Ascending aorta (tissue), 2 donors: ENCODE data around the gene AKNA. TPM values are rescaled to one million over a fixed set of nuclear protein-coding genes. Genes with fewer than 3 reads are reported as not detected.

Experiments used
- DNase-seq, 2 donors: peaks; one replicate each; pipeline ENCODE4 v3.0.0-alpha.2; 2019; ENCODE audit warnings: low spot score in 2 of 2
- H3K27ac ChIP-seq, 2 donors: fragments of 200-600 bp; sonication (generic); one replicate each; pipeline ENCODE4 v1.5.1; 2016 to 2017; ENCODE audit warnings: mild to moderate bottlenecking in 1 of 2
- H3K27me3 ChIP-seq: fragments of 200-600 bp; sonication (generic); one replicate; pipeline ENCODE4 v1.5.1; 2017
- H3K36me3 ChIP-seq, 2 donors: fragments of 200-600 bp; sonication (generic); one replicate each; pipeline ENCODE4 v1.5.1; 2016
- H3K4me1 ChIP-seq, 2 donors: fragments of 200-600 bp; sonication (generic); one replicate each; pipeline ENCODE4 v1.5.1; 2016 to 2017; ENCODE audit warnings: mild to moderate bottlenecking in 1 of 2
- H3K4me3 ChIP-seq, 2 donors: fragments of 200-600 bp; sonication (generic); one replicate each; pipeline ENCODE4 v1.5.1; 2016 to 2017; ENCODE audit warnings: mild to moderate bottlenecking in 1 of 2
- H3K9me3 ChIP-seq, 2 donors: fragments of 200-600 bp; sonication (generic); one replicate each; pipeline ENCODE4 v1.5.1; 2016
- intact Hi-C: fragments of 100-400 bp; cut with DNase I; formaldehyde crosslinking; loops from one replicate; pipeline ENCODE4 v1.15.1; 2023
- total RNA-seq: library from RNA; depleted of rRNA; stranded (reverse); fragments of >200 nt; gene quantifications from one replicate; pipeline ENCODE4 v1.1.0, GENCODE V29; 2016
- TF ChIP-seq, protein P1 (sequence below), 3 experiments: fragments of 200-600 bp in 2 of 3; fragments of 450-650 bp in 1 of 3; sonication (generic) in 2 of 3; IDR thresholded peaks; one replicate each; pipeline ENCODE4 v1.5.1; 2016 to 2019; ENCODE audit warnings: antibody characterized with exemption in 3 of 3, mild to moderate bottlenecking in 1 of 3, moderate library complexity in 1 of 3

AKNA gene
- total RNA-seq, 1 donor from 2014 or later = 87.9 TPM

DNA sequence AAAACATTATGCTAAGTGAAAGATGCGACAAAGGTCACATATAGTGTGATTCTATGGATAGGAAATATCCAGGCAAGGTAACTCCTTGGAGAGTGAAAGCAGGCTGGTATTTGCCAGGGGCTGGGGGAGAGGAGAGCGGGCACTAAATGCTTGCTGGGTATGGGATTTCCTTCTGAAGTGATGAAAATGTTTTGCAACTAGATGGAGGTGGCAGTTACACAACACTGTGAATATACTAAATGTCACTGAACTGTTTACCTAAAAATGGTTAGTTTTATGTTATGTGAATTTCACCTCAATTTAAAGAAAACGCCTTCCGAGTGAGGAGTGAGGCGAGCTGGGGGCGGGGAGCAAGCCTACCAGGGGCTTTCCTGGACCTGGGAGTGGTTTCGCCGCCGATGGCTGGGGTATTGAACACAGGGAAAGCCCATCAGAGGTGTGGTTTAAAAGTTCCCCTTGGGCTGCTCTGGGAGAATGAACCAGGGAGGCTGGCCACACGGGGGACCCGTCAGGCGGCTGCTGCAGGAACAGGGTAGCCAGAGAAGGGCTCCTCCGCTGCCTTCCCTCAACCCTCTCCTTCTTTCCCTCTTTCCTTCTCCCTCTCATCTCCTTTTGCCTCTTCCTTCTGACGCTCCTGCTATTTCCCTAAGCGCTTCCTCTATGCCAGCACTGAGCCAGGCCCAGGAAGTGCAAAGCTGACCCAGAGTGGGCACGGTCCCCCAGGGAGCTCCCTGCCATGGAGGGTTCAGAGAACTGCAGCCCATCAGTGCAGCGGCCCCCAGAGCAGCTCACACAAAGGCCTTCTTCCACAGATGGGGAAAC is 4.9 kb downstream of the AKNA start:
- no peaks in the 10 kb centered on the region for H3K9me3 ChIP-seq
- H3K36me3 ChIP-seq = peaks cover 22 to 28% of the 10 kb centered on the region in 2 donors
- intact Hi-C loops = loop anchor here (1.0 to 10.0 kb wide), 4 partner anchors 16 to 208 kb away; no protein-coding TSS in a partner anchor
- TF ChIP-seq, protein P1, sequence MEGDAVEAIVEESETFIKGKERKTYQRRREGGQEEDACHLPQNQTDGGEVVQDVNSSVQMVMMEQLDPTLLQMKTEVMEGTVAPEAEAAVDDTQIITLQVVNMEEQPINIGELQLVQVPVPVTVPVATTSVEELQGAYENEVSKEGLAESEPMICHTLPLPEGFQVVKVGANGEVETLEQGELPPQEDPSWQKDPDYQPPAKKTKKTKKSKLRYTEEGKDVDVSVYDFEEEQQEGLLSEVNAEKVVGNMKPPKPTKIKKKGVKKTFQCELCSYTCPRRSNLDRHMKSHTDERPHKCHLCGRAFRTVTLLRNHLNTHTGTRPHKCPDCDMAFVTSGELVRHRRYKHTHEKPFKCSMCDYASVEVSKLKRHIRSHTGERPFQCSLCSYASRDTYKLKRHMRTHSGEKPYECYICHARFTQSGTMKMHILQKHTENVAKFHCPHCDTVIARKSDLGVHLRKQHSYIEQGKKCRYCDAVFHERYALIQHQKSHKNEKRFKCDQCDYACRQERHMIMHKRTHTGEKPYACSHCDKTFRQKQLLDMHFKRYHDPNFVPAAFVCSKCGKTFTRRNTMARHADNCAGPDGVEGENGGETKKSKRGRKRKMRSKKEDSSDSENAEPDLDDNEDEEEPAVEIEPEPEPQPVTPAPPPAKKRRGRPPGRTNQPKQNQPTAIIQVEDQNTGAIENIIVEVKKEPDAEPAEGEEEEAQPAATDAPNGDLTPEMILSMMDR (IDR thresholded peaks at IDR 0.05) = no peak
- H3K27ac ChIP-seq = peak overlapping the region; percentile 86 to 96
- peaks cover 30 to 61% of the 10 kb centered on the region in 2 donors for H3K4me1 ChIP-seq
- DNase-seq = no peak
- peak overlapping the region; percentile 32 to 44 for H3K4me3 ChIP-seq
- H3K27me3 ChIP-seq = no peaks in the 10 kb centered on the region

DNA sequence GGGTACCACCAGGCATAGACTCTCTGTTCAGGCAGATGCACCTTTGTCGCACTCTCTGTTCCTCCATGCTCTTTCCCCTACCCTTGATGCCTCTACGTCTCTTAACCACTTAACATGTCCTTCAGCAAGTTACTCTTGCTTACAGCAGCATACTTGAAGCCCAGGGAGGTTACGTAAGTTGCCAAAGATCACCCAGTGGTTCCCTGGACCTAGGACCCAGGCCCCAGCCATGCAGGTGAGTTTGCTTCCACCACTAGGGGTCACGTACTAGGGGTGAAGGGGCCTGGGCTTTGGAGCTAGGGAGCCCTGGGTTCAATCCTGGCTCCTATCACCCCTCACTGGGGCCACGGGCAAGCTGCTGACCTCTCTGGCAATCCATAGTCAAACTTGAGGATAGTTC is 8.9 kb downstream of the AKNA start:
- Histone ChIP-seq H3K27ac (no peak overlapping the region), H3K27me3 (no peaks in the 10 kb centered on the region), H3K36me3 (peaks cover 43 to 50% of the 10 kb centered on the region in 2 donors), H3K4me3 (no peak overlapping the region), H3K9me3 (no peaks in the 10 kb centered on the region), H3K4me1 (peaks cover 11 to 38% of the 10 kb centered on the region in 2 donors)
- TF ChIP-seq, protein P1 (IDR thresholded peaks at IDR 0.05) = no peak
- DNase-seq = no peak
- intact Hi-C loops = no loop called here

DNA sequence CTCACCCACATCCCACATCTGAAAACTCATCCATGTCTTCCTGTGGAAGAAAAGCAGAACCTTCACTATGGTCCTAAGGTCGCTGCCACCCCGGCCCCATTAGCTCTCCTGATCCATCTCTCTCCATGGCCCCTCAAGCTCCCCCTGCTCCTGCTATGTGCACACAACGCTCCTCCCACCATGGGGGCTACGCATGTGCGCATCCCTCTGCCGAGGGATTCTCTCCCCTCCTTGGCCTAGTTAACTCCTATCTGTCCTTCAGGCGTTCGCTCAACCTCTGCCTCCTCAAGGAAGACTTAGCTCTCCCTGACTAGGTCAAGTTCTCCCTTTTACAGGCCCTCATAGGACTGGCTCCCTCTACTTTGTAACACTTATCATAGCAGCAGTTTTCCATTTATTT is 9.8 kb downstream of the AKNA start:
- H3K36me3 ChIP-seq = peaks cover 49 to 59% of the 10 kb centered on the region in 2 donors
- H3K27me3 ChIP-seq = no peaks in the 10 kb centered on the region
- TF ChIP-seq, protein P1 (IDR thresholded peaks at IDR 0.05) = no peak
- peaks cover 6 to 36% of the 10 kb centered on the region in 2 donors for H3K4me1 ChIP-seq
- H3K9me3 ChIP-seq = no peaks in the 10 kb centered on the region
- H3K27ac ChIP-seq = no peak overlapping the region
- DNase-seq = no peak
- intact Hi-C loops = no loop called here
- H3K4me3 ChIP-seq = no peak overlapping the region

DNA sequence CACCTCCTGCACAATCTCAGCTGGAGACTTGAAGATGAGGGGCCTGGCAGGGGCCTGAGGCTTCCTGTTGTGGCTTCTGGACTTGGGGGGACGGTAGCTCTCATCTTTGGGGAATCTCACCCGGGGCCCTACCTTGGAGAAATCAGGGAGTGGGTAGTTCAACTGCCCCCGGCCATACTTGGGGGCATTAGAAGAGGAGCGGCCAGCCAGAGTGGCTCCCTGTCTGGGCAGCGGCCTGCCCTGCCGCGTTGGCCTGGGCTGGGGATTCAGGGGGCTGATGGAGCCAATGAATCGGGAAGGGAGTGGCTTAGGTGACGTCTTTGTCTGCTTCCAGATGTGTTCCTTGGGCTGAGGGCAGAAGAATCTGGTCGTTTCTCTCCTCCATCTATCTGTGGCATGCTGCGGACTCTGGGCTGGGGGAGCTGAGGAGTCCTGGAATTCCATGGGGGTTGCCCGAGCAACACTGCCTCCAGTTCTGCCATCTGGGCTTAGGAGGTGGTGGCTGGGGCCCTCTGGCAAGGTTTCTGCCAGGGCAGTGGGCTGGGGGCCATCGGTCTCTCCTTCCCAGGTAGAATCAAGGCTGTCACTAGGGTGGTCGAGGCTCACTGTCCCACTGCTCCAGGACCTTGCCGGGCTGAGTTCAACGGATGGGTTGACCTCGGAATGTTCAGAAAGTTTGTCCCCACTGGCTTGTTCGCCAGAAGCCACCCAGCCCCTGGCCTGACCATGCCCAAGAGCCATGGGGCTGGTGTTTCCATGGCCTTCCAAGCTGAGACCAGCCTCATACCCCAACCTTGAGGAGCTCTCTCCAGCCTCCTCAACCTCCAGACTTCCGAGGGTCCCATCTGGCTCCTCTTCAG is 11.0 kb downstream of the AKNA start:
- intact Hi-C loops = no loop called here
- TF ChIP-seq, protein P1 (IDR thresholded peaks at IDR 0.05) = no peak
- H3K27me3 ChIP-seq = no peaks in the 10 kb centered on the region
- peak overlapping the region in 1 of 2 donors; percentile 2 for H3K27ac ChIP-seq
- H3K36me3 ChIP-seq = peaks cover 49 to 67% of the 10 kb centered on the region in 2 donors
- DNase-seq = no peak
- H3K9me3 ChIP-seq = no peaks in the 10 kb centered on the region
- H3K4me1 ChIP-seq = peaks cover 0 to 33% of the 10 kb centered on the region in 2 donors
- H3K4me3 ChIP-seq = no peak overlapping the region

DNA sequence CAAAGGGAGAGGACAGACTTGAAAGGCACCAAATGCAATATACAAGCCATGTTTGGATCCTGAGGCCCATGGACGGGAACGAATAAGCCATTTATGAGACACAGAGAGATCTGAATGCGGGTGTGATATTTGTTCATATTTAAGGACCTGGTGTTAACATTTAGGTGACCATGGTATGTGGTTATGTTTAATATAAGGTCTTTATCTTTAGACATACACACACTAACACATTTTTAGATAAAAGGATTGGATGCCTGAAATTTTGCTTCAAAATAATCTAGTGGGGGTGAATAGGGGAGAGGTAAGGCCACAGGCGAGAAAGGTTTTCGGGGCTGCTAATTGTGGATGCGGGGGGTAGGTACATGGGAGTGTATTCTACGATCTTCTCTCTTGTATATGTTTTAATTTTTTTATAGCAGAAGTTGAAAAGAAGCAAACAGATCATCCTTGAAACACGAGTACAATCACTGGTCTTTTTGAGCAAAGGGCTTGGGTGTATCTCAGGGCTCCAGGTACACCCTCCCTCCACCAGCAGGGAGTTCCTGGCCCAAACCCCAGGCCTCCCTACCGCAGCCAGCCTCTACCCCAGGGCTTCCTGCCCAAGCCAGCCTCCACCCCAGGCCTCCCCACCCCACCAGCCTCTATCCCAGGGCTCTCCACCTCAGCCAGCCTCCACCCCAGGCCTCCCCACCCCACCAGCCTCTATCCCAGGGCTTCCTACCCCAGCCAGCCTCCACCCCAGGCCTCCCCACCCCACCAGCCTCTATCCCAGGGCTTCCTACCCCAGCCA is 12.2 kb downstream of the AKNA start:
- TF ChIP-seq, protein P1 (IDR thresholded peaks at IDR 0.05) = no peak
- intact Hi-C loops = no loop called here
- Histone ChIP-seq H3K36me3 (peaks cover 44 to 70% of the 10 kb centered on the region in 2 donors), H3K4me1 (peaks cover 0 to 37% of the 10 kb centered on the region in 2 donors), H3K27me3 (no peaks in the 10 kb centered on the region), H3K27ac (no peak overlapping the region), H3K4me3 (no peak overlapping the region), H3K9me3 (no peaks in the 10 kb centered on the region)
- no peak for DNase-seq
